HG03378 (cell line): ENCODE data around the gene MT2A.

Source experiments
- ATAC-seq: cut with Tn5 transposase; IDR thresholded peaks from one replicate; pipeline ENCODE4 v1.9.1; 2021; ENCODE audit warnings: mild to moderate bottlenecking, moderate library complexity; ENCODE audit not compliant: unreplicated experiment

The MT2A gene

DNA sequence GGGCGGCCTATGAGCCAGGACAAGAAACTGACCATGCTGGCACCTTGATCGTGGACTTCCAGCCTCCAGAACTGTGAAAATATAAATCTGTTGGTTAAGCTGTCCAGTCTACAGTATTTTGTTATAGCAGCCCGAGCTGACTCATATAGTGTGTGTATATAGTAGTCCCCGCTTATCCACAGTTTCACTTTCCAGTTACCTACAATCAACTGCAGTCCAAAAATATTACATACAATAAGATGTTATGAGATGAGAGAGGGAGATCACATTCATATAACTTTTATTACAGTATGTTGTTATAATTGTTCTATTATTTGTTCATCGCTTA, 14.1 kb upstream of the MT2A start:
- no peak for ATAC-seq

DNA sequence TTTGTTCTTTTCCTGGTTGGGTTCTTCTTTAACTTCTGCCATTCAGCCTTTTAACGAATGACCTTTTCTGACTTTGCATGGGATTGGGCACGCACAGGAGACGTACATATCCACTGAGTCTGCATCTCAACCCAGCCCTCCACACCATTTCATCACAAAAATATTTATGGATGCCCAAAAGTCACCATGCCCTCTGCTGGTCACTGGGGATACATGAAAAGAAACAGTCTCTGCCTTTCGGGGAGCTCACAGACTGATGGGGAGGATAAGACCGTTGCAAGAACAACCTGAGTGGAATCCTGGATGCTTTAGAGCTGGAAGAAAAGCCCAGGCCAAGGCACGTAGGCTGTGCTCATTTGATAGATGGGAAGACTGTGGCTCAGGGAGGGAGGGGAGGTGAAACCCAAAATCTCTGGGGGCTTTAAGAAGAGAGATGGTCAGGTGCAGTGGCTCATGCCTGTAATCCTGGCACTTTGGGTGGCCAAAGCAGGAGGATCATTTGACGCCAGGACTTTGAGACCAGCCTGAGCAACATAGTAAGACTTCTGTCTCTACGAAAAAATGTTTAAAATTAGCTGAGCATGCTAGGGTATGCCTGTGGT, 7.9 kb upstream of the MT2A start:
- ATAC-seq, result no peak

DNA sequence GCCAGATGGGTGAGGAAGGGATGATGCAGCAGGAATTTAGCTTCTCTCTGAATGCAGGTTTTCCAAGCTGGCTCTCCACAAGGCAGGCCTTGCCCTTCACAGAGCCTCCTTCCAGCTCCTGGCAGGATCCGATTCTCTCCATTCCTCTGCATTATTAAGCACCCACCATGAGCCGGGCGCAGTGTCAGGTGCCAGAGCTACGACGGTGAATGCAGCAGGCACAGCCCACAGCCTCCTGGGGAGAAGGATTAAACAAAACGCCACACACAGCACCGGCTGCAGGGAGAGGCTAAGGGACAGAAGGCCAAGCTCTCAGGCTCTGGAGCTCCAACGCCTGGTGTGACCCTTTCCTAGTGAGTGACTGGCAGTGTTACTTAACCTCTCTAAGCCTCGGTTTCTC, 7.1 kb upstream of the MT2A start:
- ATAC-seq, result no peak

DNA sequence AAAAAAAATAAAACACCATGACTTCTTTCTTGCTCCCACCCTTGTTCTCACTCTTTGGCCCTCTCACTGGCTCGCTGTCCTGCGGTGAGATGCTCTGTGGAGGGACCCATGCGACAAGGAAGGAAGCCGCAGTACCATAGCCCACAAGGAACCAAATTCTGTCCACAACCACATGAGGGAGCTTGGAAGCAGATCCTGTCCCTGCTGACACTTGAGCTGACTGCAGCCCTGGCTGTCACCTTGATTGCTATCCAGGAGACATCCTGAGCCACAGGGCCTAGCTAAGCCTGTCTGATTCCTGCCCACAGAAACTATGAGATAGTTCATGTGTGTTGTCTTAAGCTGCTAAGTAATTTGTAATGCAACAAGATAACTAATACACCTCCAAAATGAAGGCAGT, 4.8 kb upstream of the MT2A start:
- ATAC-seq, result no peak

DNA sequence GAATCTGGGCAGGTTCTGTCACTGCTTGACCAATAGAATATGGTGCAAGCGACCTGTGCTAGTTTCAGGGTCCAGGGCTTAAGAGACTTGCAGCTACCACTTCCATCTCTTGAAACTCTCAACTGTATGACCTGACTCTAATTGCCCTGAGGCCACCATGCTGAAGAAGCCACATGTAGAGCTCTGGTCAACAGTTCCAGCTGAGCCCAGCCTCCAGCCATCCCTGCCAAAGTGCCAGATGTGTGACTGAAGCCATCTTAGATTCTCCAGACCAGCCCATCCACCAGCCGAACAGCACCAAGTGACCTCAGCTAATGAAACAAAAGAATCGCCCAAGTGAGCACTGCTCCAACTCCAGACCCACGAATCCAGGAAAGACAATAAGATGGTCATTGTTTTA, 3.4 kb upstream of the MT2A start:
- ATAC-seq, result no peak

DNA sequence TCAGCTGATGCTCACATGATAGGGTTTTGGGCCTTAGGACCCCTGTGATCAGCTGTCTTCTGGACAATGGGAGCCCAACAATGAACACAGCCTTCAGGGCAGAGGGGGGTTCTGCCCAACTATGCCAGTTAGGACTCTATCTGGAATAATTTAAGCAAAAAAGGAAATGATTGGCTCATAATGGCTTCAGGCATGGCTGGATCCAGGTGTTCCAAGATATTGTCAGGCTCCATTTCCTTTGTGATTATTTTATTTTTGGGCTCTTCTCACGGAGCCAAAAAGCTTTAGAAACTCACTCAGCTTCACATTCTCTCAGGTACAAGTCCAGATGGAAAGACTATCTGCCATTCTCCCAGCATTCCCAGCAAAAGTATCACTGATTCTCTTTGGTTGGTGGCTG, 2.9 kb upstream of the MT2A start:
- ATAC-seq, result no peak

DNA sequence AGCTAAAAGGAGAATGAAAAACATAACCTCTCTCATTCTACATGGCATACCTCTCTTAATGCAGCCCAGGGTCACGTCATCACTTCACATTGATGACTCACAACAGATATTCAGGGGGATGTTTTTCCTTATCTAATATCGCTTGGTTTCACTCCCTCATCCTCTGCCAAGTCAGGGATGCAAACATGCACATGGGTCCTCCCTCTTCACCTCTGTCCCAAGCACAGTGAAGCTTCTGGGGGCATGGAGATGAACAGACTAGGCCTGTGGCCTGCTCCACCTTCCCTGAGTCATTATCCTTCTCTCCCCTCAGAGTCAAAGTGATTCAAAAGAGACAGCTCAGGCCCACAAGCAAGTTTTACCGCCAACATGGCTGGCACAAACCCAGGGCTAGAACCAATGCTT, 2.3 kb upstream of the MT2A start:
- no peak for ATAC-seq

DNA sequence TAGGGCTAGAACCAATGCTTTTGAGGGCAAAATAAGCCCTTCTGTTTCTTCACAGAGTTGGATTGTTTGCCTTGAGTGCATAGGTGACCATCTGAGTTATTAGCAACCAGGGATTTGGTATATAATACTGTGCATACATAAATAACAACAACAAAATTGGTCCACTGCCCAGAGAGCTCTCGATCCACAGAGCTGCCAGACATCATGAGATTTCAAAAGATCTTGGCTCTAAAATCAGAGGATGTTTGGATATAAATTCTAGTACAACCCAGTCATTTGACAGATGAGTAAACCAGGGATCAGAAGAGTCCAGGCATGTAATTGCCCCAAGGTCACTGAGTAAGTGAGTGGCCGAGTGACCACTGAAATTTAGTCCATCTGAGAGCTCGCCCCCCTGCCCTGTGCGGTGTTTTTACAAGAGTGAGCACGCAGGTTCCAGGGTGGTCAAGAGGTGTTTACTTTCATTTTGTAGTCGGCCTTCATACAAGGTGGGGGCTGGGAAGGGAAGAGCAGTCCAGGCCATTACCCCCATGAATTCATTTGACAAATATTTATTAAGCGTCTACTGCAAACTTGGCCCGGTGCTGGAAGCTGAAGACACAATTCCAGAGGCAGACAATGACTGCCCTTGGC, 1.8 kb upstream of the MT2A start:
- no peak for ATAC-seq

DNA sequence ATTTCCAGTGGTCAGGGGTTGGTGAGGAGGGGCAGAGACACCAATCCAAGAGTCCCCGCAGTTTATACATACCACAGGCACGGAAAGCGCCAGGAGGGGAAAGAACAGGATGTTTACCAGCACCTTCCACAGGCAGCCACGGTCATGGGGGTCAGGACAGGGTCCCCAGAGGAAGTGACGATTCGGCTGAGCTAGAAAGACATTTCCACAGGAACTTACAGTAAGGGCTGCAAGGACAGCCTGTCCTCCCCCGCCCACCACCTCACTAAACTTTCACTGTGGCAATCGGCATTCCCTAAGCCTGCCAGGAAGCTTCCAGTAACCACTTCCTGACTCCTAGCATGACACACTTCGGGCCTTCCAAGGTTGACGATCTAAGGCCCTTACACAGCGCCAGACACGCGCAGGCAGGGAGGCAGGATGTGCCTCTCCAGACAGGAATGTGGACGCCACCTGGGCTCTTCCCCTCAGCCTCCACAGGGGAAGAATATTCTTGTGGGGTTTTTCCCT, 1.2 kb upstream of the MT2A start:
- no peak for ATAC-seq

DNA sequence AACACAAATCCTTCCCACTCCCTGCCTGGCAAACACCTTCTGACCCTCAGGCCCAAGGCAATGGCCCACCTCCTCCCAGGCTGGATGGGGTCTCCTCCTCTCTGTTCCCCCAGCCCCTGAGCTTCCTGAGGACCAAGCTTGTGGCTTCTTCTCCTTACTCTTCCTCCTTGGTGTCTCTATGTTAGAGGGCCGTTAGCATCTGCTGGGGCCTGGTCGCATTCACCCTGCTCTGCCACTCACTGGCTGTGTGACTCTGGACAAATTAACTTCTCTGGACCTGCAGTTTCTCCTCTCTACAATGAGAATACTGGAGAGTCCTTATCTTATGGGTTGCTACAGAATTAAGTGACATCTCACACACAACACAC, 725 bp upstream of the MT2A start:
- ATAC-seq, result no peak

DNA sequence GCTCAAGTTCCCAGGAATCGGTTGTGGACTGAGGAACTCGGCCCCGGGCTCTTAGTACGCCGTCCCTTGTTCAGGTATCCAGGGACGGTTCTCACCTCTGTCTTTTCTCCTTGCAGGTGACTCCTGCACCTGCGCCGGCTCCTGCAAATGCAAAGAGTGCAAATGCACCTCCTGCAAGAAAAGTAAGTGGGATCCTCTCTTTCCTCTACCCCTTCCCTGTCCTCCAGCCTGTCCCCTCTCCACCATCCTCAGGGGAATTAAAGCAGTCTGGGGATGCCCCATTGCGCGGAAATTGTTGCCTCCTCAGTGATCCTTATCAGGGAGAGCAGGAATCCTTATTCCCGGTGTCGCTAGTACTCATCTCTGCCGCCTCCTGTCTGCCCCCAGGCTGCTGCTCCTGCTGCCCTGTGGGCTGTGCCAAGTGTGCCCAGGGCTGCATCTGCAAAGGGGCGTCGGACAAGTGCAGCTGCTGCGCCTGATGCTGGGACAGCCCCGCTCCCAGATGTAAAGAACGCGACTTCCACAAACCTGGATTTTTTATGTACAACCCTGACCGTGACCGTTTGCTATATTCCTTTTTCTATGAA, 585 bp downstream of the MT2A start:
- ATAC-seq, result no peak

DNA sequence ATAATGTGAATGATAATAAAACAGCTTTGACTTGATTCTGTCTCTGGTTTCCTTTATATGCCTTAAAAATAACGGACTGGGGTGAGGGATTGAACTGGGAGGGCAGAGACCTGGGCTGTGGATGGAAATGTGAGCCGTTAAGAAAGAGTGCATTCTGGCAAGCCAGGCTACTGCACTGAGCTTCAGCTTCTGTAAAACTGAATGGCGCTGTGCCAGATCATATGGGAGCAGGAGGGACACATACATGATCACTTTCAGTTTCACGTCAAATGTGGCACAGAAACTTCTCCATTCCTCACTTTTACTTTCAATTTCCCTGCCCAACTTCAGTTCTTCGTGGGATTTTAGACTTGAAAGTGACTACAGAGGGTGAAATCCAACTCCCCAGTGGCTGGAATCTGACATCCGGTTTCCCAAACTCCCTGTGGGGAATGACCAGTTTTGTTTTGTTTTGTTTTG, 1.1 kb downstream of the MT2A start:
- ATAC-seq, result peak; percentile 48

DNA sequence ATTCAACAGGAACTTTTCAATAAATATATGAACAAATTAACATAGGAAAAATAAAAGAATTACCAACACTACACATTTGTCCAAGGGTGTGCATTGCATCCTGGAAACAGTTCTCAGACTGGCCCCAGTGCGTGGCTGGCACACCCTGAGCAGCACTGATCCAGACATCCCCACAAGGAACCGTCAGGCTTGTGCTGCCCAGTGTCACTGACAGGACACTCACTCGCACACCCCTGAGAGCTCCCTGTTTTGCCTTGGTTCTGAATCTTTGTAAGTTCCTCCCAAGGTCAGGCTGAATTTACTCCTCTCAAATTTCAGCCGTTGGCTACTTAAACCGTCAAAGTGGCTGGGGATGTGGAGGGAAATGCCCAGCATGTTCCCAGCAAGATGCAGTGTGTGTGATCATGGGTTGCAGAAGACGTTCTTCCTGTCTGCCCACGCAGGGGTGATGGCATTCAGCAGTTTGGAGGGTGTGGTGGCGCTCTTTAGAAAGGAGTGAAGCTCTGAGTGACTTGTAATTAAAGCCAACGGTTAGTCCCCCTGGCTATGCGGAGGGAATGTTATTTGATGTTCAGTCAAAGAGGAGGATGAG, 1.7 kb downstream of the MT2A start:
- no peak for ATAC-seq

DNA sequence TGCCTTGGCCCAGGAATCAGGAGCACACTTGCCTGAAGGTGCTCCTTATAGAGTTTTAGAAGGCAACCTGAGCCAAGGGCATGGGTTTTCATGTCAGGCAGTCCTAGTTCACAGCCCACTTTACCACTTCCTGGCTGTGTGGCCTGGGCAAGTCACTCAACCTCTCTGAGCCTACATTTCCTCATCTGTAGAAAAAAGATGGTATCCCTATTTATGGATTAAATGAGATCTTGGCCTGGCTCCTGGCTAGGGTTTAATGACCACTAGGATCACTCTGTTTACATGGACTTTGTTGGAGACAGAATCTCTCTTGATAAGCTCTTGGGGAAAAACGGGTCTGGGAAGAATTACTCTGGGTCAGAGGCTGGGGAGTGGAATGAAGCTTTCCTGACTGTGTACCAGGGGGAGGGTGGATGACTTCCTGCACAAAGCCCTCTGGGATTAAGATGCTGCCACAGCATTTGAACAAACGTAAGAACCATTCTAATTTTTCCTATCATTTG, 2.3 kb downstream of the MT2A start:
- no peak for ATAC-seq

DNA sequence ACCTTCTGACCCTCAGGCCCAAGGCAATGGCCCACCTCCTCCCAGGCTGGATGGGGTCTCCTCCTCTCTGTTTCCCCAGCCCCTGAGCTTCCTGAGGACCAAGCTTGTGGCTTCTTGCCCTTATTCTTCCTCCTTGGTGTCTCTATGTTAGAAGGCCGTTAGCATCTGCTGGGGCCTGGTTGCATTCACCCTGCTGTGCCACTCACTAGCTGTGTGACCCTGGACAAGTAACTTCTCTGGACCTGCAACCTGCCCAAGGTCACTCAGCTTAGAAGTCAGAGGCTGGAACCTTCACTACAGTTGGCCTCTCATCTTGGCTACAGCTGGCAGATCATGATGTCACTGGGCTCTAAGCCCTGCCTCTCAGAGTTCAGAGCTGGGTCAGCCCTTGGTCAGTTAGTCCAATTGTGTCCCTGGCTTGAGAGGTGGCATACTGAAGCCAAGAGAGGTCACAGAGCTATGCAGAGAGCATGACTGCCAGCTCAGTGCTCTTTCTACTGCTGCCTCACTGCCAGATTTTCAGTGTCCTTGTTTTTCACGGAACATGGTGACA, 3.0 kb downstream of the MT2A start:
- ATAC-seq, result no peak

DNA sequence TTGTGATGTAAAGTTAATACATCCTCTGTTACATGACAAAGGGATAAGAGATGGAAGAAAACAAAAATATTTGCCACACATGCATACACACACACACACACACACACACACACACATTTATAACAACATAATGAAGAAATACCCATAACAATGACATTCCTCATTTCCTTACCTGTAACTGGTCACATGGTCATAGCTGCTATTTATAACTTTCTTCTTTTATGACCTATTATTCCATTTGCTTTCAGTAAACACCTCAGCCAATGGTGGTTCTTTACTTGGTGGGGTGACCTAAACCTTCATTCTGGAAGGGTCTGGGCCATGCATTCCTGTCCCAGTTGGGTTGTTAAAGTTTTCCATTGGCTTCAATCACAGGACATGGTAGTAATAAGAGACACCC, 5.3 kb downstream of the MT2A start:
- no peak for ATAC-seq

DNA sequence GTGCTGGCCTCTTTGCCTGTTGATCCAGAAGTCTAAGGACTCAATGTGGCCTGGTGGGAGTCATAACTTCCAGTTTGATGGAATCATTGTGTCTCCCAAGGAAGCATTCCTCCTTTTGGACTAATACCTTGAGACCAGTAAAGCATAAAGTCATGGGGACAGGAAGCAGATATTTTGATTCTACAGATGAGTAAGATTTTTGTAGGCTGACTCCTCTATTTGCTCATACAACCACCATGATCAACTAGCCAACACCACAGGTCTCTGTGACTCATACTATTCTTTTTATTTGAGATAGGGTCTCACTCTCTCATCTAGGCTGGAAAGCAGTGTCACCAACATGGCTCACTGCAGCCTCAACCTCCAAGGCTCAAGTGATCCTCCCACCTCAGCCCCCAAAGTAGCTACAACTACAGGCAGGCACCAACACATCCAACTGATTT, 6.2 kb downstream of the MT2A start:
- ATAC-seq, result no peak

DNA sequence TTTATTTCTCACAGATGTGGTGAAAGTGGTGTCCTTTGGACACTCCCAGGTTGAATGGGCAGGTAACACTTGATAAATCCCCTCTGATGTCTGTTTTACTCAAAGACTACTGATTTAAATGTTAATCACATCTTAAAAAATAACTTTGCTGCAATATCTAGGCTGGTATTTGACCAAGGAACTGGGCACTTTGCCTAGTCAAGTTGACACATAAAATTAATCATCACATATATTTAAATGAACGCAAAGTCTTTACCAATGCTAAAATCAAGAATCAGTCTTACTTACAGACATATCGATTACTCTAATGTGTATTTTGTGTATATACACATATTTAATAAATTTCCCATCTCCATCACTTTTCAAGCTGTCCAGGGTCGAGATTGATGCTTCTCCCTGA, 7.0 kb downstream of the MT2A start:
- ATAC-seq, result no peak

DNA sequence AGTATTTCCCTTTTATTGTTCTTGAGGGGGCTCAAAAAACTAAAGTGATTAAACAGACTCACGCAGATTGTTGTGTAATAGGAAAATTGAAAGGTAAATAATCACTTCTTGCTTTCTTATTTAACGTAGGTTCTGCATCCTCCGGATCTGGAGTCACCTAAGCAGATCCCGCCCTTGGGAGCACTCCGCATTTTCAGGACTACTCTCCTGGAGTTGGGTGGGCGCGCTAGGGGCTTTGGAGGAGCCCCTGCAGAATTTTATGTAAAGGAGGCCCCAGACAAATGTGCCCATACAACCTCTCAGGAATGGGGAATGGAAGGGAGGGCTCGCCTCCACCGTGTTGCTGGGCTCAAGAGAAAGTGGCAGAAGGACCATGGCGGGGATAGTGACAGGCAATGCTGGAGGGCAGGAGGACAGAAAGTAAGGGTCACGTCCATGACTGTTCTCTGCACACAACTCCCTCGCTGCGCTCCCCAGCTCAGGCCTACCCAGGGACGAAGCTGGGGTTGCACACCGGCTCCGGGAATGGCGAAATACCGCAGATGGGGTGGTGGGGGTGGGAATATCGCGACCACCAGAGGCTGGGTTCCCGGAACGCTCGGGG, 8.3 kb downstream of the MT2A start:
- ATAC-seq, result no peak

DNA sequence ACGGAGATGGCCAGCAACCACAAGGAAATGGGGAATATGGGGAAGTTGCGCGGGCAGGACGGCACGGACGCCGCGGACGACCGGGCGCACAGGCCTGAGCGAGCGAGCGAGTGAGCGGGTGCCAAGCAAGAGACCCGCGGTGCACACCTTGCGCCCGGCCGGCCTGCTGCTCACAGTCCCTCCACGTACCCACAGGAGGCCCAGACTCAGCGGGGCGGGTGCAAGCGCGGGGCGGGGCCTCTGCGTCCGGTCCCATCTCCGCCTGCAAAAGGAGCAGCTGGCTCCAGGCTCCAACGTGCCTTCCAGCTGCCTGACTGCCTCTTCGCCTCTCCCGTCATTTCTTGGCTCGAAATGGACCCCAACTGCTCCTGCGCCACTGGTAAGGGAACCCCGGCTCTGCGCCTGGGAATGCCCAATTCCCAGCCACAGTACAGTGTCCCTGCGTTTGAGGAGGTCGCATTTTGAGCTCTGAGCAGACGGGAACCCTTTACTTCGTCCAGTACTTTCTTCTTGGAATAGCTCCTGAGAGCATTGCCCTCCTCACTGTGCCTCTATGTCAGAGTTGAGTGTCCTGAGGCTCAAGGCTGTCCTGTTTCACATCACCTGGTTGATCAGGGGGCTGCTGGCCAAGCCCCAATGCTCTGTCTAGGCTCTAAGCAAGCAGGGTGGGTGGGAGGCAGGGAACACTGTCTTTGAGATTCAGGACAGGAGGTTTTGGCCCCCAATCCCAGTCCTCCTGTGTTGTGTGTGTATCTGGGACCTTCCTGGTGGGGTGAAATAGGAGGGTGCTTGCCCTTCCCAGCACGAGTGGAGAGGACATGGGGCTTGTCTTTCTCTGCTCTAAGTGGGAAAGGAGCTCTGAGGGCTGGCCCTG, 9.1 kb downstream of the MT2A start:
- no peak for ATAC-seq
